Neutrophil (primary cell): ENCODE results near the gene KCTD16.

Experiments
- H3K27ac ChIP-seq: fragments of 200-600 bp; sonication (generic); 2 replicates; pipeline ENCODE4 v1.5.1; 2016; ENCODE audit warnings: mild to moderate bottlenecking, moderate library complexity
- H3K27me3 ChIP-seq: fragments of 200-600 bp; sonication (generic); 2 replicates; pipeline ENCODE4 v1.6.0; 2016; ENCODE audit warnings: mild to moderate bottlenecking
- H3K36me3 ChIP-seq: fragments of 200-600 bp; sonication (generic); 2 replicates; pipeline ENCODE4 v1.5.1; 2017
- H3K4me1 ChIP-seq, 2 experiments: fragments of 200-600 bp in 1 of 2; sonication (generic) in 1 of 2; 1 replicate in 1 of 2; 2 replicates in 1 of 2; pipeline versions ENCODE4 v1.5.1 to v1.6.1; 2013 to 2016; ENCODE audit warnings: low read depth in 1 of 2, low read length in 1 of 2, mild to moderate bottlenecking in 1 of 2, moderate library complexity in 1 of 2; ENCODE audit not compliant: control insufficient read depth in 1 of 2, insufficient read depth in 1 of 2
- H3K4me3 ChIP-seq, 2 experiments: fragments of 200-600 bp in 1 of 2; sonication (generic) in 1 of 2; 1 replicate in 1 of 2; 2 replicates in 1 of 2; pipeline ENCODE4 v1.5.1; 2013 to 2016; ENCODE audit warnings: low read depth in 1 of 2, low read length in 1 of 2, mild to moderate bottlenecking in 1 of 2, moderate library complexity in 1 of 2
- H3K9me3 ChIP-seq: fragments of 200-600 bp; sonication (generic); 2 replicates; pipeline ENCODE4 v1.5.1; 2016
- TF ChIP-seq, protein P1 (sequence below): fragments of 200-600 bp; sonication (generic); IDR thresholded peaks from 2 replicates; pipeline ENCODE4 v1.5.1; 2016; ENCODE audit warnings: antibody characterized with exemption

The KCTD16 gene

DNA sequence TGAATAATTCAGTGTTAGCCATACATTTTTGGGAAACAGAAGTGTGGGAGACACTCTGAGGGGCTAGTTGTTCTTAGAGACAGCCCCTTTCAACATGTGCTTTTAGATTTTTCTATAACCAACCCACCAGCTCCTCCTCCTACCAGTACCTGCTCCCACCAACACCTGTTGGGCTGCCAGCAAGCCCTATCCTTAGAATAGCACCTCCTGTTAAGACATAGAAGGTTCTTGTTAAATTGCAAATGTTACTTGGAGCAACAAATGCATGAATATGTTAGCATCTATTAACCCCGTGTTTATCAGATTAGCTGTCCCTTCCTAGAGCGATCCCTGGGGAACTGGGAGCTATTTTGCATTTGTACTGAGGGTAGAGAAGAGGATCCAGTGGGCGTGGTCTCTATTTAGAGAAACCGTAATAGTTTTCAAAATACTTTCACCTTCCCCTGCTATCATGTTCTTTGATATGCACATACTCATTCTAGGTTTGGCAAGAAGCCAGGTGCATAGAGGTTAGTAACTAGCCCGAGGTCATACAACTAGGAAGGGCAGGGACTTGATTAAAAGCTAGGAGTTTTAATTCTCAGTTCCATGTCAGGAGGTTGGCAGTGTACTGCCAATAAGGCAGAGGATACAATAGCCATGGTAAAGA is 334.4 kb downstream of the KCTD16 start:
- H3K4me3 ChIP-seq = no peak overlapping the region
- H3K27me3 ChIP-seq = no peaks in the 10 kb centered on the region
- no peaks in the 10 kb centered on the region for H3K9me3 ChIP-seq
- TF ChIP-seq, protein P1, sequence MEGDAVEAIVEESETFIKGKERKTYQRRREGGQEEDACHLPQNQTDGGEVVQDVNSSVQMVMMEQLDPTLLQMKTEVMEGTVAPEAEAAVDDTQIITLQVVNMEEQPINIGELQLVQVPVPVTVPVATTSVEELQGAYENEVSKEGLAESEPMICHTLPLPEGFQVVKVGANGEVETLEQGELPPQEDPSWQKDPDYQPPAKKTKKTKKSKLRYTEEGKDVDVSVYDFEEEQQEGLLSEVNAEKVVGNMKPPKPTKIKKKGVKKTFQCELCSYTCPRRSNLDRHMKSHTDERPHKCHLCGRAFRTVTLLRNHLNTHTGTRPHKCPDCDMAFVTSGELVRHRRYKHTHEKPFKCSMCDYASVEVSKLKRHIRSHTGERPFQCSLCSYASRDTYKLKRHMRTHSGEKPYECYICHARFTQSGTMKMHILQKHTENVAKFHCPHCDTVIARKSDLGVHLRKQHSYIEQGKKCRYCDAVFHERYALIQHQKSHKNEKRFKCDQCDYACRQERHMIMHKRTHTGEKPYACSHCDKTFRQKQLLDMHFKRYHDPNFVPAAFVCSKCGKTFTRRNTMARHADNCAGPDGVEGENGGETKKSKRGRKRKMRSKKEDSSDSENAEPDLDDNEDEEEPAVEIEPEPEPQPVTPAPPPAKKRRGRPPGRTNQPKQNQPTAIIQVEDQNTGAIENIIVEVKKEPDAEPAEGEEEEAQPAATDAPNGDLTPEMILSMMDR = no peak
- H3K27ac ChIP-seq = no peak overlapping the region
- no peaks in the 10 kb centered on the region for H3K36me3 ChIP-seq
- H3K4me1 ChIP-seq = no peaks in the 10 kb centered on the region

DNA sequence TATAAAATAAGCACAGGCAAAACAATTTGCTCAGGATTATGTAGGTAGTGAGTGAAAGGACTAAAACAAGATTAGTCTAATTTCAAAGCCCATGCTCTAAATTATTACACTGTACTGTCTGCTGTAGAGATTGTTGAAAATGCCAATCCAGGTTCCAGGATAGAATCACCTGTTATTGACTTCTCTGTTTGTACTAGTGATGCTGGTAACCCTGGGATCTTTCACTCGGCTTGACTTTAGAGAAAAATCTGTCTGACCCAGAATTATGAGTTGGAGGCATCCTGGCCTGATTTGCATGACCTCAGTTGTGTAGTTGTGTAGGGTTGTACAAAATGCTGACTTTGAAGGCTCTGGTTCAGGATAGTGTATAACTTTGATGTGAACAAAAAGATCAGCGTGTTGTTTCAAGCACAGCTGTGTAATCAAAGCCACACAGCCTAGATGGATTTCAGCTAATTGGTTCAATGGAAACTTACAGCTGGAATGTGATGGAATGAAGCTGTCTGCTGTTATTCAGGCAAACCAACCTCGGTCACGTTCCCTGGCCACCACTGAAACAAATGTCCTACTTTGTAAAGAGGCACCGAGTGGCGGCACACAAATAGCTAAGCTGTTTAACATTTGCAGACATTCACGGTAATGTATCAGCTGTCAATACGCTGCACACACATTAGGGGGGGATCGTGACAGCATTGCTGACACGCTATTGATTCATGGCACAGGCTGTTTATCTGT is 340.3 kb downstream of the KCTD16 start:
- Histone ChIP-seq H3K4me1 (no peaks in the 10 kb centered on the region), H3K36me3 (no peaks in the 10 kb centered on the region), H3K4me3 (no peak overlapping the region), H3K27ac (no peak overlapping the region), H3K27me3 (no peaks in the 10 kb centered on the region), H3K9me3 (no peaks in the 10 kb centered on the region)
- TF ChIP-seq, protein P1 = no peak

DNA sequence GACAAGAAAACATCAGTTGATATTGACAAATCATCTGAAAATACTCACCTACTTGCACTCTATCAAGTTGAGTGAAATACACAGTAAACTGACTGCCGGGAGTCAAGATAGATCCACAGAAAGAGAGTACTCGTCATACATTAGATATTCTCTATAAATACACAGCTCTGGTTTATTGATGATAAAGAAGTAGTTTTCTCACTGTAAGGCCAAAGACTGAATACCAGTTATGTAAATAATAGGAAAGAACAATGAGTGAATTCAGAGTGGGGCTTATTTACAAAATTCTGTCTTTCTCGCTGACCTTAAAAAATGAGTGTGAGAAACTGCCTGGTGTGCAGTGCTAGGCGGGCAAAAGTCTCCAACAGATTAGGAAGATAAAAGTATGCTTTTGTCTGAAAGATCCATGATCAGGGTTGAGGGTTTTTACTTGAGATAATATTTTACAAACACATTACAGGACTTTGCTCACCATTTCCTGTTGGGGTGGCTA is 341.0 kb downstream of the KCTD16 start:
- TF ChIP-seq, protein P1 = no peak
- Histone ChIP-seq H3K27ac (no peak overlapping the region), H3K27me3 (no peaks in the 10 kb centered on the region), H3K9me3 (no peaks in the 10 kb centered on the region), H3K4me3 (no peak overlapping the region), H3K4me1 (no peaks in the 10 kb centered on the region), H3K36me3 (no peaks in the 10 kb centered on the region)

DNA sequence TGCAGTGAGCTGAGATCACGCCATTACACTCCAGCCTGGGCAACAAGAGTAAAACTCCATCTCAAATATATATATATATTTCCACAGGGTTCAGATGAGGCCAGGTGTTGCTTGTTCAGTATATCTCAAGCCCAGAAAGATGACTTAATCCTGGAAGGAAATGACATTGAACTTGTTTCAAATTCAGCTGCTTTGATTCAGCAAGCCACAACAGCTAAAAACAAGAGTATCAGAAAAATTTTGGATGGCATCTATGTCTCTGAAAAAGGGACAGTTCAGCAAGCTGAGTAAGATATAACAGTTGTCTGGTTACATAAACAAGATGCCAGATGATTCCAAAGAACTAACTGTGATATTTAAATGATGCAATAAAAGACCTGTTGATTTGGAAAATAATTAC is 352.0 kb downstream of the KCTD16 start:
- Histone ChIP-seq H3K27ac (no peak overlapping the region), H3K36me3 (no peaks in the 10 kb centered on the region), H3K9me3 (no peaks in the 10 kb centered on the region), H3K4me1 (no peaks in the 10 kb centered on the region), H3K27me3 (no peaks in the 10 kb centered on the region), H3K4me3 (no peak overlapping the region)
- TF ChIP-seq, protein P1 = no peak

DNA sequence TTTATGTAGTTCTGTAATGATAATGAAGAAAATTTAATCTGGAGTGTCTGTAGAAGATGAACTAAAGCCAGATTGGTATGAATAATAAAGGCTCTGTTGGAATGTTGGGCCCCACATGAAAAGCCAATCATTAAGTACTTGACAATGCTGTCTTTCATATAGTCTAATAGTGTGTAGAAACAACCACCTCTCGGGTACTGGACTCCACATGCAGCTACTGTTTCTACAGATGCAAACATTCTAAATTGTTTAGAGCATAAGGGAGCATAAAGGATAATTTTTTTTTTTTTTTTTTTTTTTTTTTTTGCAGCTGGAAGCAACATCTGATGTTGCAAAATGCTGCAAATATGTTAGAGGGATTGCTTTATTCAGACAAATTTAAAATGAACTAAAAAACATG is 354.3 kb downstream of the KCTD16 start:
- no peaks in the 10 kb centered on the region for H3K4me1 ChIP-seq
- TF ChIP-seq, protein P1 = no peak
- H3K27ac ChIP-seq = no peak overlapping the region
- H3K9me3 ChIP-seq = no peaks in the 10 kb centered on the region
- no peaks in the 10 kb centered on the region for H3K27me3 ChIP-seq
- no peaks in the 10 kb centered on the region for H3K36me3 ChIP-seq
- H3K4me3 ChIP-seq = no peak overlapping the region
